D721Med (cell line): ENCODE measurements around the gene CCDC78.

Experiments used
- DNase-seq: peaks from one replicate; pipeline ENCODE4 v3.0.0; 2011; ENCODE audit warnings: low spot score; ENCODE audit not compliant: insufficient read length
- FAIRE-seq: peaks from 2 replicates; lab custom pipeline; 2011; peaks lifted over from hg19 to GRCh38; lab: Jason Lieb, UNC
- CTCF ChIP-seq: IDR thresholded peaks from 2 replicates; pipeline ENCODE4 v1.5.1; 2012; ENCODE audit warnings: mild to moderate bottlenecking, control low read depth; ENCODE audit not compliant: insufficient read depth; ENCODE audit errors: missing control alignments

The CCDC78 gene

DNA sequence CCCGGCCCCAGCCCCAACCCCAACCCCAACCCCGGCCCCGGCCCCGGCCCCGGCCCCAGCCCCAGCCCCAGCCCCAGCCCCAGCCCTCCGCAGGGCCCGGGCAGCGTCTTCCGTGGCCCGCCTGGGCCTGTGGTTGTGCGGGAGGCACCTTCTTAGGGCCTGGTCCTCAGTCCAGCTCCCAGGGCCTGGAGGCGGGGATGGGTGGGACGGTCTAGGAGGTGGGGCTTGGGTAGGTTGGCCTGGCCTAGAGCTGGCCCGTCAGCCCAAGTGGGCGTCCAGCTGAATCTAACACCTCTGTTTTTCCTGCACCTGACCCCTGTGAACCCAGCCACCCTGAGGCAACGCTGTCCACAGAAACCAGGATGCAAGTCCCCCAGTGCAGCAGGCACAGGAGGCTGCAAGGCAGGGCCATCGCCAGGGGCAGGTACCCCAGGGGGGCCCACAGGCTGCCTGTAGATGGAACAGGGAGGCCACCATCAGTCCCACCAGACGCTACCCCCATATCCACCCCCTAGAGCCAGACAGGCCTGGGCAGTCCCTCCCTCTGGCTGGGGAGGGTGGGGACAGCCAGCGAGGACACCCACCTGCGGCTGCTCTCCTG, 43.0 kb upstream of the CCDC78 start:
- no peak for TF ChIP-seq CTCF
- FAIRE-seq (no peak), DNase-seq (no peak)

GRCh38 chr16:768428-768827, 42.2 kb upstream of the CCDC78 start:
- FAIRE-seq: no peak
- no peak for TF ChIP-seq CTCF
- DNase-seq: no peak

DNA sequence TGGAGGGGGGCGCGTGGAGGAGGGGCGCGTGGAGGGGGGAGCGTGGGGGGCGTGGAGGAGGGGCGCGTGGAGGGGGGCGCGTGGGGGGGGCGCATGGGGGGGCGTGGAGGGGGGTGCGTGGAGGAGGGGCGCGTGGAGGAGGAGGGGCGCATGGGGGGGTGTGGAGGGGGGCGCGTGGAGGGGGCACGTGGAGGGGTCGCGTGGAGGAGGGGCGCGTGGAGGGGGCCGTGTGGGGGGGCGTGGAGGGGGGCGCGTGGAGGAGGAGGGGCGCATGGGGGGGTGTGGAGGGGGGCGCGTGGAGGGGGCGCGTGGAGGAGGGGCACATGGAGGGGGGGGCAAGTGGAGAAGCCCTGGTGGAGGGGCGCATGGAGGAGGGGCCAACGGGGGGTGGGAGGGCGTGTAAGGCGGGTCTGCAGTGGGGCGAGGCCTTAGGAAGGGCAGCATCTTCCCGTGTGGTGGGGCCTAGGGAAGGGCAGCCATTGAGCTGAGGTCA, 41.5 kb upstream of the CCDC78 start:
- no peak for DNase-seq
- no peak for FAIRE-seq
- no peak for TF ChIP-seq CTCF

DNA sequence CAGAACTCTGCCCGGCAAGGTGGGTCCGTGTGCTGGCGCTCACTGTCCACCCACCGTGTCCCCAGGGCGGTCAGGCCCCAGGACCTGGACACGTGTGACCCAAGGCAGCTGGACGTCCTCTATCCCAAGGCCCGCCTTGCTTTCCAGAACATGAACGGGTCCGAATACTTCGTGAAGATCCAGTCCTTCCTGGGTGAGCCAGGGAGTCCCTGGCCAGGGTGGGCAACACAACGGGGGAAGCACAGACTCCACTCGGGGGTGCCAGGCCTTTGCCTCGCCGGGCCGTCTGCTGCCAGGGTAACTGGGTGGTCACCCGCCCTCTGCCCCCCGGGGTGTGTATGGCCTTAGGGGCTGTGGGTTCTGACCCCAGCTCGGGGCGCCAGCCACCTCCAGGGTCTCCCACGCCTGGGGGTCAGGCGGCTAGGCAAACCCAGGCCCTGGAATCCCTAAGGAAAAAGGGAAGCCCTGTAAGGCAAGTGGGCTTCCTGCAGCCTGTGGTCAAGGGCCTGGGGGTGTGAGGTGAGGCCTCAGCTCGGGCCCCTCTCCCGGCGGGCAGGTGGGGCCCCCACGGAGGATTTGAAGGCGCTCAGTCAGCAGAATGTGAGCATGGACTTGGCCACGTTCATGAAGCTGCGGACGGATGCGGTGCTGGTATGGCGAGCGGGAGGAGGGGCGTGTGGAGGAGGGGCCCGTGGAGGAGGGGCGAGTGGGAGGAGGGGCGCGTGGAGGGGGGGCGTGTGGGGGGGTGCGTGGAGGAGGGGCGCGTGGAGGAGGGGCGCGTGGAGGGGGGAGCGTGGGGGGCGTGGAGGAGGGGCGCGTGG, 40.8 kb upstream of the CCDC78 start:
- no peak for TF ChIP-seq CTCF
- FAIRE-seq (no peak), DNase-seq (no peak)

DNA sequence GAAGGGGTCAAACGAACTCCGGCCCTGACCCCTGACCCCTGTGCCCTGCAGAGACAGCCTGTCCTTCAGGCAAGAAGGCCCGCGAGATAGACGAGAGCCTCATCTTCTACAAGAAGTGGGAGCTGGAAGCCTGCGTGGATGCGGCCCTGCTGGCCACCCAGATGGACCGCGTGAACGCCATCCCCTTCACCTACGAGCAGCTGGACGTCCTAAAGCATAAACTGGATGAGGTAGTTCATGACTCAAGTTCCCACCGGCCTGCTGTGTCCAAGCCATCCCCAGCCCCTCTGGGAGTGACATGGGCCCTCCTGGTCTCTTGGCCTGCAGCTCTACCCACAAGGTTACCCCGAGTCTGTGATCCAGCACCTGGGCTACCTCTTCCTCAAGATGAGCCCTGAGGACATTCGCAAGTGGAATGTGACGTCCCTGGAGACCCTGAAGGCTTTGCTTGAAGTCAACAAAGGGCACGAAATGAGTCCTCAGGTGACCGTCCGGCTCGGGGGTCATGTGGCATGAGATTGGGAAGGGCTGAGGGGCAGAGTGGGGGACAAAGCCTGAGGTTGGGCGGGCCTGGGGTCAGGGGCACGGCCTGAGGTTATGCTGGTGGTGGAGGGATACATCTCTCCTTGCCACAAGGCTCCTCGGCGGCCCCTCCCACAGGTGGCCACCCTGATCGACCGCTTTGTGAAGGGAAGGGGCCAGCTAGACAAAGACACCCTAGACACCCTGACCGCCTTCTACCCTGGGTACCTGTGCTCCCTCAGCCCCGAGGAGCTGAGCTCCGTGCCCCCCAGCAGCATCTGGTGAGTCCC, 40.0 kb upstream of the CCDC78 start:
- no peak for TF ChIP-seq CTCF
- DNase-seq (no peak), FAIRE-seq (no peak)

GRCh38 chr16:765488-765865, 39.2 kb upstream of the CCDC78 start:
- FAIRE-seq (no peak), DNase-seq (no peak)
- TF ChIP-seq CTCF: no peak
